GM21381 (cell line): ENCODE measurements around the gene EEIG1.

Experiments
- ATAC-seq: cut with Tn5 transposase; IDR thresholded peaks from one replicate; pipeline ENCODE4 v1.9.1; 2021; ENCODE audit warnings: mild to moderate bottlenecking, moderate library complexity; ENCODE audit not compliant: unreplicated experiment

EEIG1 gene

GRCh38 chr9:127961155-127961490 lies 19.7 kb downstream of the EEIG1 start:
- ATAC-seq = no peak

GRCh38 chr9:127960410-127961154 lies 20.2 kb downstream of the EEIG1 start:
- no peak for ATAC-seq

- ATAC-seq = no peak
Measured at GRCh38 chr9:127959841-127960409, 20.9 kb downstream of the EEIG1 start.

GRCh38 chr9:127959398-127959797 lies 21.4 kb downstream of the EEIG1 start:
- ATAC-seq = no peak

- no peak for ATAC-seq
Measured at GRCh38 chr9:127958728-127959127, 22.1 kb downstream of the EEIG1 start.

GRCh38 chr9:127955294-127956015 lies 25.3 kb downstream of the EEIG1 start:
- no peak for ATAC-seq

GRCh38 chr9:127954831-127955293 lies 25.9 kb downstream of the EEIG1 start:
- no peak for ATAC-seq

- no peak for ATAC-seq
Measured at GRCh38 chr9:127953768-127954505, 26.9 kb downstream of the EEIG1 start.

GRCh38 chr9:127953154-127953553 lies 27.6 kb downstream of the EEIG1 start:
- no peak for ATAC-seq

GRCh38 chr9:127950513-127951289 lies 30.1 kb downstream of the EEIG1 start:
- ATAC-seq = no peak

GRCh38 chr9:127949827-127950512 lies 30.8 kb downstream of the EEIG1 start:
- no peak for ATAC-seq

GRCh38 chr9:127947841-127948710 lies 32.7 kb downstream of the EEIG1 start:
- ATAC-seq = no peak

- no peak for ATAC-seq
Measured at GRCh38 chr9:127946728-127947127, 34.1 kb downstream of the EEIG1 start.

- ATAC-seq = no peak
Measured at GRCh38 chr9:127945942-127946341, 34.8 kb downstream of the EEIG1 start.

GRCh38 chr9:127945338-127945737 lies 35.5 kb downstream of the EEIG1 start:
- no peak for ATAC-seq

- no peak for ATAC-seq
Measured at GRCh38 chr9:127944586-127945218, 36.1 kb downstream of the EEIG1 start.

- ATAC-seq = peak; percentile 57
Measured at GRCh38 chr9:127943731-127944144, 37.1 kb downstream of the EEIG1 start.

GRCh38 chr9:127943011-127943662 lies 37.7 kb downstream of the EEIG1 start:
- ATAC-seq = no peak
